Measurements from ENCODE around the gene URB2.
"Not testable (repeated sequence)": the region's sequence is repeated elsewhere in the genome, so short reads cannot be mapped to it uniquely, and the experiment has no call there.

URB2 gene

DNA sequence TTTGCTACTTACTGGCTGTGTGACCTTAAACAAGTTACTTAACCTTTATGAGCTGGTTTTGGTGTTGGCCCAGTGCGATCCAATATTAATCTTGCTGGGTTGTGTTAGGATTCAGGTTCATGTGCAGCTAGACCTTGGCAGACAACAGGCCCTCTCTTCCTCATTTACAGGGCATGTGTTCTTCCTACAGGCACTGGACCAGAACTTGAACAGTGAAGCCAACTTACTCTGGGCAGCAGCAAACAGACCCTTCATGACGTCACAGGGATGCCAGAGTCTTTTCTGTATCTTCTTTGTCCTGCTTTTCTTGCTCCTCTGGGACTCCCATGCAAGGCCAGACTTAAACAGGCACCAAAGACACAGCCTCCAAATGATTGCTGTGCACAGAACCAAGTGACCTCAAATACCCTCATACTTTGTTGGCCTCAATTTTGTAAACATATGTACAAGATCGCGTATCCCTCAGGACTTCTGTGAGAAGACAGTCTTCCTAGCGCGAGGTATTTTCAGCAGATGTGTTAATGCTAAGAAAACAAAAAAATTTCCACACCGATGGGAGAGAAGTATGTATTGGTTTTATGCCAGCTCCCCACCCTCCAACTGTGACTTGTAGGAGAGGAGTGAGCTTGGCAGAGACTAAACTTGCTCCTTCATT lies 73.7 kb downstream of the URB2 start:
- H3K4me3 ChIP-seq (ENCODE audit: low read depth, low read length): no peak overlapping the region
- TF ChIP-seq, protein P1, sequence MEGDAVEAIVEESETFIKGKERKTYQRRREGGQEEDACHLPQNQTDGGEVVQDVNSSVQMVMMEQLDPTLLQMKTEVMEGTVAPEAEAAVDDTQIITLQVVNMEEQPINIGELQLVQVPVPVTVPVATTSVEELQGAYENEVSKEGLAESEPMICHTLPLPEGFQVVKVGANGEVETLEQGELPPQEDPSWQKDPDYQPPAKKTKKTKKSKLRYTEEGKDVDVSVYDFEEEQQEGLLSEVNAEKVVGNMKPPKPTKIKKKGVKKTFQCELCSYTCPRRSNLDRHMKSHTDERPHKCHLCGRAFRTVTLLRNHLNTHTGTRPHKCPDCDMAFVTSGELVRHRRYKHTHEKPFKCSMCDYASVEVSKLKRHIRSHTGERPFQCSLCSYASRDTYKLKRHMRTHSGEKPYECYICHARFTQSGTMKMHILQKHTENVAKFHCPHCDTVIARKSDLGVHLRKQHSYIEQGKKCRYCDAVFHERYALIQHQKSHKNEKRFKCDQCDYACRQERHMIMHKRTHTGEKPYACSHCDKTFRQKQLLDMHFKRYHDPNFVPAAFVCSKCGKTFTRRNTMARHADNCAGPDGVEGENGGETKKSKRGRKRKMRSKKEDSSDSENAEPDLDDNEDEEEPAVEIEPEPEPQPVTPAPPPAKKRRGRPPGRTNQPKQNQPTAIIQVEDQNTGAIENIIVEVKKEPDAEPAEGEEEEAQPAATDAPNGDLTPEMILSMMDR (conservative IDR thresholded peaks at IDR 0.05; ENCODE audit: low read depth, low read length): no peak
- peak; percentile 79 for DNase-seq (ENCODE audit: low read depth)

- TF ChIP-seq, protein P1 (conservative IDR thresholded peaks at IDR 0.05; ENCODE audit: low read depth, low read length): no peak
- DNase-seq (ENCODE audit: low read depth): no peak
- H3K4me3 ChIP-seq (ENCODE audit: low read depth, low read length): no peak overlapping the region
These were observed 78.1 kb downstream of the URB2 start for GRCh38 chr1:229704157-229704556.

- H3K4me3 ChIP-seq (ENCODE audit: low read depth, low read length); DNase-seq (ENCODE audit: low read depth): not testable (repeated sequence)
These were observed 79.1 kb downstream of the URB2 start for GRCh38 chr1:229705152-229705551.

- not testable (repeated sequence) for H3K4me3 ChIP-seq (ENCODE audit: low read depth, low read length); DNase-seq (ENCODE audit: low read depth)
These were observed 81.1 kb downstream of the URB2 start for GRCh38 chr1:229707127-229707526.

DNA sequence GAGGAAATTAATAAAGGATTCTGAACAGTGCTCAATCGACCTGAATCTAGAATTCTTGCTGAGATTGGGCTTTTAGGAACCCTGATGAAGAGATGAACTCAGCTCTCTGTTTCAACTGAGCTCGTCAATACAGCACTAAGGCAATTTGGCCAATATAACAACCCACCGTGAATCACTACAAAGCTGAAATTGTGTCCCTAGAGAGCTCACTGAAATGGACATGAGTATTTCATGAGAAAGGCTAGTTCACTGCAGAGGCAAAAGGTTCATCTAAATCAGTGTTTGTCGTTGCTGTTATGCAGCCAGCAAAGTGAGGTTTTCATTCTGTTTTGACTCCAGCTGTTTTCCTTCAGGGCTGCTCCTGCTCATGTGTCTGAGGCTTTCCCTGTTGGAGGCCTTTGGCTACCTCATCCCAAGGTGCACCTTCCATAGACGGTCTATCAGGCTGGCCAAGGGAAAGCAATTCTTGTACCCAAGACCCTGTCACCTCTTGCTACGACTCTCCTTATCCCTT lies 83.5 kb downstream of the URB2 start:
- TF ChIP-seq, protein P1 (conservative IDR thresholded peaks at IDR 0.05; ENCODE audit: low read depth, low read length): no peak

More for the DNA sequence above, 83.5 kb downstream of the URB2 start:
- no peak for DNase-seq (ENCODE audit: low read depth)
- no peak overlapping the region for H3K4me3 ChIP-seq (ENCODE audit: low read depth, low read length)

Measured in choroid plexus epithelial cell (primary cell).